ENCODE measurements around the gene CHPF.

GRCh38 chr2:219508971-219509779 lies 34.4 kb downstream of the CHPF start:
- TF ChIP-seq EZH2 (IDR thresholded peaks at IDR 0.05; ENCODE audit: insufficient read depth, low read length), result no peak
- TF ChIP-seq CTCF (IDR thresholded peaks at IDR 0.05; ENCODE audit: insufficient read depth, low read depth, low read length), result no peak

Data from astrocyte (in vitro differentiated cells and primary cell).